HepG2 (cell line): ENCODE data around the gene AARS2. TPM values are rescaled to one million over a fixed set of nuclear protein-coding genes. Genes with fewer than 3 reads are reported as not detected.

Experiments used
- AHDC1 ChIP-seq: sonication (generic); formaldehyde crosslinking; IDR thresholded peaks from 2 replicates; pipeline ENCODE4 v1.5.1; 2020; ENCODE audit warnings: mild to moderate bottlenecking, missing genetic modification reagents, borderline replicate concordance
- AKAP8 ChIP-seq: sonication (generic); formaldehyde crosslinking; IDR thresholded peaks from 2 replicates; pipeline ENCODE4 v1.5.1; 2020; ENCODE audit warnings: mild to moderate bottlenecking, missing genetic modification reagents
- ARNTL ChIP-seq: sonication (generic); formaldehyde crosslinking; IDR thresholded peaks from 2 replicates; pipeline ENCODE4 v1.4.0; 2020; ENCODE audit warnings: mild to moderate bottlenecking, missing genetic modification reagents
- ELF3 ChIP-seq: IDR thresholded peaks from 2 replicates; pipeline ENCODE4 v1.6.1; 2016; ENCODE audit warnings: missing genetic modification reagents, missing compliant biosample characterization
- HMG20A ChIP-seq: IDR thresholded peaks from 2 replicates; pipeline ENCODE4 v1.6.1; 2016; ENCODE audit warnings: borderline replicate concordance
- HMG20B ChIP-seq: conservative IDR thresholded peaks from 2 replicates; pipeline ENCODE4 v1.6.1; 2016; ENCODE audit warnings: missing genetic modification reagents, missing compliant biosample characterization
- IRF1 ChIP-seq: sonication (generic); formaldehyde crosslinking; IDR thresholded peaks from 2 replicates; pipeline ENCODE4 v1.4.0; 2020; ENCODE audit warnings: low read depth, mild to moderate bottlenecking, missing genetic modification reagents
- JUND ChIP-seq: sonication (generic); formaldehyde crosslinking; IDR thresholded peaks from 2 replicates; pipeline ENCODE4 v1.8.0; 2022; ENCODE audit warnings: mild to moderate bottlenecking, missing genetic modification reagents
- PBX2 ChIP-seq: IDR thresholded peaks from 2 replicates; pipeline ENCODE4 v1.6.1; 2016; ENCODE audit warnings: control low read depth
- RFX5 ChIP-seq: IDR thresholded peaks from 2 replicates; pipeline ENCODE4 v1.6.1; 2011; ENCODE audit warnings: low read depth, low read length, improper control_type of control experiment
- TCF7L2 ChIP-seq: IDR thresholded peaks from 2 replicates; pipeline ENCODE4 v1.6.1; 2011; ENCODE audit warnings: mild to moderate bottlenecking, low read depth, low read length, moderate library complexity
- TEF ChIP-seq: sonication (generic); formaldehyde crosslinking; IDR thresholded peaks from 2 replicates; pipeline ENCODE4 v1.5.0; 2020; ENCODE audit warnings: missing genetic modification reagents
- ZNF484 ChIP-seq: sonication (generic); formaldehyde crosslinking; IDR thresholded peaks from 2 replicates; pipeline ENCODE4 v1.5.1; 2020; ENCODE audit warnings: mild to moderate bottlenecking, low read depth, missing genetic modification reagents, borderline replicate concordance
- ZNF569 ChIP-seq: sonication (generic); formaldehyde crosslinking; IDR thresholded peaks from 2 replicates; pipeline ENCODE4 v1.5.0; 2020; ENCODE audit warnings: mild to moderate bottlenecking, missing genetic modification reagents, moderate library complexity, borderline replicate concordance
- ZNF678 ChIP-seq: sonication (generic); formaldehyde crosslinking; IDR thresholded peaks from 2 replicates; pipeline ENCODE4 v1.4.0; 2020; ENCODE audit warnings: mild to moderate bottlenecking, missing genetic modification reagents
- ZNF75D ChIP-seq: sonication (generic); formaldehyde crosslinking; IDR thresholded peaks from 2 replicates; pipeline ENCODE4 v1.8.1; 2023; ENCODE audit warnings: missing genetic modification reagents, mild to moderate bottlenecking, borderline replicate concordance
- polyA plus RNA-seq, 8 experiments: library from polyadenylated mRNA; depleted of rRNA in 3 of 8; stranded (reverse) in 7 of 8; unstranded in 1 of 8; fragments of >200 nt; fragmentation: Illumina TruSeq in 4 of 8; extraction: Trizol in 4 of 8; gene quantifications; 2 replicates each; pipeline versions ENCODE4 v1.2.1 to v1.2.3, GENCODE V29; 2011 to 2016; ENCODE audit warnings: low read depth in 4 of 8, missing spikeins in 1 of 8, mixed read lengths in 1 of 8; ENCODE audit not compliant: insufficient read depth in 1 of 8
- total RNA-seq, 5 experiments: library from RNA; depleted of rRNA; stranded (reverse); fragments of >200 nt; fragmentation: Illumina TruSeq; extraction: Trizol; gene quantifications; 2 replicates each; pipeline ENCODE4 v1.2.3, GENCODE V29; 2016; ENCODE audit warnings: low read depth in 1 of 5
- TF ChIP-seq, protein P1 (sequence below): sonication (generic); formaldehyde crosslinking; IDR thresholded peaks from 2 replicates; pipeline ENCODE4 v1.4.0; 2020; ENCODE audit warnings: missing genetic modification reagents
- TF ChIP-seq, protein P2 (sequence below): sonication (generic); formaldehyde crosslinking; IDR thresholded peaks from 2 replicates; pipeline ENCODE4 v1.5.0; 2020; ENCODE audit warnings: mild to moderate bottlenecking, missing genetic modification reagents

The AARS2 gene
- total and polyA plus RNA-seq, 2 of the 13 experiments (the other 11 are each of a cell fraction or from before 2014, with no cell fraction given) = 7.5 to 24.1 TPM

DNA sequence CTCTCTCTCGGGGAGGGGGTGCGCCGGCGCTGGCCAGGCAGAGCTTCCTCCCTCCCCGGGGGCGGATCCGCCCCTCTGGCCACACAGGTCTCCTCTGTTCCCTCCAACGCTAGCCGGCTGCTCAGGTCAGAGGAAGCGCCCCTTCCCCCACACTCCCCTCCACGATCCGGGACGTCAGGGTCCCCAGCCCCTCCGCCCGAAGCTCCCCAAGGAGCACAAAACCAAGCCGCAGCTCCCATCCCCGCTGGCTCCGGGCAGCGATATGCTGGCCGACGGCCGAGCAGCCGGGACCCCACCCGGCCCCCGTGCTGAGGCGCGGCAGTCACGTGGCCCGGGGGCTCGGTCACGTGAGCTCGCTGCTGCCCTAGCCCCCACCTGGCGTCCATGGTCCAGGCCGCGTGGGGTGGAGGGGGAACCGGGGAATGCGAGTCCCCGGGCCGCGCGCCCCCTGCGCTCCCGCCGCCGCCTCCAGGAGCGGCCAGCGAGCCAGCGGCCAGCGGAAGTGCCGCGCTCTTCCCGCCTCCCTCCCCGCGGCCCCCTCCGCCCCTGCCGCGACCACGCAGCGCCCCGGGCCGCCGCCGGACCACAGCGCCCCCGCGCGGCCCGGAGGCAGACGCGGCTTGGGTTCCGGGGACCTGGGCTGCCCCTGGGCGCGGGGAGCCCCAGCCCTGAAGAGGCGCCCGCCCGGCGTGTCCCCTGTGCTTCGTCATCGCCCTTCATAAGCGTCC lies 56.0 kb downstream of the AARS2 start, which contains the start of gene SLC35B2 (continued):
- TF ChIP-seq, protein P1, sequence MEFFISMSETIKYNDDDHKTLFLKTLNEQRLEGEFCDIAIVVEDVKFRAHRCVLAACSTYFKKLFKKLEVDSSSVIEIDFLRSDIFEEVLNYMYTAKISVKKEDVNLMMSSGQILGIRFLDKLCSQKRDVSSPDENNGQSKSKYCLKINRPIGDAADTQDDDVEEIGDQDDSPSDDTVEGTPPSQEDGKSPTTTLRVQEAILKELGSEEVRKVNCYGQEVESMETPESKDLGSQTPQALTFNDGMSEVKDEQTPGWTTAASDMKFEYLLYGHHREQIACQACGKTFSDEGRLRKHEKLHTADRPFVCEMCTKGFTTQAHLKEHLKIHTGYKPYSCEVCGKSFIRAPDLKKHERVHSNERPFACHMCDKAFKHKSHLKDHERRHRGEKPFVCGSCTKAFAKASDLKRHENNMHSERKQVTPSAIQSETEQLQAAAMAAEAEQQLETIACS (CRISPR knock-in tag) = no peak; the same call in 1 of the 2 replicates
- TF ChIP-seq ZNF678 = no peak
- TF ChIP-seq TCF7L2 = no peak
- TF ChIP-seq PBX2 (CRISPR knock-in tag) = 0 out of 2 replicates have a peak, but pooled peaks have one; percentile 26
- no peak for TF ChIP-seq TEF
- peak; percentile 95; the same call in 1 of the 2 replicates for TF ChIP-seq ZNF75D
- TF ChIP-seq ELF3 = peak; percentile 72
- peak; percentile 40; the same call in 1 of the 2 replicates for TF ChIP-seq AHDC1
- no peak for TF ChIP-seq ZNF484 (CRISPR knock-in tag)
- TF ChIP-seq JUND (CRISPR knock-in tag) = no peak; the same call in 1 of the 2 replicates
- peak; percentile 94; the same call in 1 of the 2 replicates for TF ChIP-seq IRF1
- TF ChIP-seq RFX5 = no peak
- TF ChIP-seq, protein P2, sequence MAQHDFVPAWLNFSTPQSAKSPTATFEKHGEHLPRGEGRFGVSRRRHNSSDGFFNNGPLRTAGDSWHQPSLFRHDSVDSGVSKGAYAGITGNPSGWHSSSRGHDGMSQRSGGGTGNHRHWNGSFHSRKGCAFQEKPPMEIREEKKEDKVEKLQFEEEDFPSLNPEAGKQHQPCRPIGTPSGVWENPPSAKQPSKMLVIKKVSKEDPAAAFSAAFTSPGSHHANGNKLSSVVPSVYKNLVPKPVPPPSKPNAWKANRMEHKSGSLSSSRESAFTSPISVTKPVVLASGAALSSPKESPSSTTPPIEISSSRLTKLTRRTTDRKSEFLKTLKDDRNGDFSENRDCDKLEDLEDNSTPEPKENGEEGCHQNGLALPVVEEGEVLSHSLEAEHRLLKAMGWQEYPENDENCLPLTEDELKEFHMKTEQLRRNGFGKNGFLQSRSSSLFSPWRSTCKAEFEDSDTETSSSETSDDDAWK = no peak
- TF ChIP-seq ARNTL (CRISPR knock-in tag) = peak; percentile 98
- TF ChIP-seq HMG20A (CRISPR knock-in tag) = peak; percentile 43; the same call in 1 of the 2 replicates
- no peak for TF ChIP-seq ZNF569
- no peak; the same call in 1 of the 2 replicates for TF ChIP-seq AKAP8 (CRISPR knock-in tag)
- TF ChIP-seq HMG20B (CRISPR knock-in tag) = peak; percentile 25; the same call in 1 of the 2 replicates
